ENCODE measurements around the gene MTA2. TPM values are rescaled to one million over a fixed set of nuclear protein-coding genes. Genes with fewer than 3 reads are reported as not detected.
A peak's percentile ranks its signal among the peaks of the same experiment; 100 is the strongest.

The MTA2 gene
- total RNA-seq, 4 donors from 2014 or later = 47.9 to 74.7 (median 58.9) TPM

DNA sequence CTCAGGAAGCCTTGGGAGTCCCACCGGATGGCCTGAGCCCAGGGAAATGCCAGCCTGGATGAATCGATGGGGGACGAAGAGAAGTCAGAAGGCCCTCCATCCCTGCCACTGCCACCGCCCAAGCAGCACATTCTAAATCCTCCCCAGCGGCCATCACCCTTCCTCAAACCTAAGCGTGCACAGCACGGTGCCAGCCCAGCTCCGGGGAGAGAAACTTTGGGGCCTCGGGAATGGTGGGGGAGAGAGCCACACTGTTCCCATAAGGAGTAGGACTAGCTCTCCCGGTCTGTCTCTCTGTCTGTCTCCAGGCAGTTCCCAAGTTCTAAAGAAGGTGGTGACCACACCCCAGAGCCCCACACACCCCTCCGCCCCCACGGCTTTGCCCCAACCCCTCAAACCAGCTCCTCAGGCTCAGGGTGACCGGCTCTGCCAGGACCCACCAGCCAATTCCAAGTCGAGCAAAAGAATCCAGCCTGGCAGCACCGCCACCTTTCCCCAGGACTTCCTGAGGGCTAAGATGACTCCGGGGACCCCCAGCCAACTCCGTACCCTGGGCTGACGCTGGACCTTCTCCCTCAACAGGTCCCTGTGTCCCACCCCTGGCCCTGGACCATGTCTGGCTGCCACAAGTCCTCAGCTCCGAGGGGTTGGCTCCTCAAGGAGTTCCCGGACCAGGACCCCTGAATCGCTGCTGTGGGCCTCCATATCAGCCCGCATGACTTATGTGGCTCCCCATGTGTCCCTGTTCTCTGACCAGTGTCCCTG is 57.8 kb downstream of the MTA2 start:
- peaks cover 20 to 72% (median 51%) of the 10 kb centered on the region in 4 donors for H3K4me1 ChIP-seq
- peaks cover 0 to 4% (median 0%) of the 10 kb centered on the region in 3 donors for H3K36me3 ChIP-seq
- TF ChIP-seq POLR2A (IDR thresholded peaks at IDR 0.05) = no peak
- TF ChIP-seq, protein P1, sequence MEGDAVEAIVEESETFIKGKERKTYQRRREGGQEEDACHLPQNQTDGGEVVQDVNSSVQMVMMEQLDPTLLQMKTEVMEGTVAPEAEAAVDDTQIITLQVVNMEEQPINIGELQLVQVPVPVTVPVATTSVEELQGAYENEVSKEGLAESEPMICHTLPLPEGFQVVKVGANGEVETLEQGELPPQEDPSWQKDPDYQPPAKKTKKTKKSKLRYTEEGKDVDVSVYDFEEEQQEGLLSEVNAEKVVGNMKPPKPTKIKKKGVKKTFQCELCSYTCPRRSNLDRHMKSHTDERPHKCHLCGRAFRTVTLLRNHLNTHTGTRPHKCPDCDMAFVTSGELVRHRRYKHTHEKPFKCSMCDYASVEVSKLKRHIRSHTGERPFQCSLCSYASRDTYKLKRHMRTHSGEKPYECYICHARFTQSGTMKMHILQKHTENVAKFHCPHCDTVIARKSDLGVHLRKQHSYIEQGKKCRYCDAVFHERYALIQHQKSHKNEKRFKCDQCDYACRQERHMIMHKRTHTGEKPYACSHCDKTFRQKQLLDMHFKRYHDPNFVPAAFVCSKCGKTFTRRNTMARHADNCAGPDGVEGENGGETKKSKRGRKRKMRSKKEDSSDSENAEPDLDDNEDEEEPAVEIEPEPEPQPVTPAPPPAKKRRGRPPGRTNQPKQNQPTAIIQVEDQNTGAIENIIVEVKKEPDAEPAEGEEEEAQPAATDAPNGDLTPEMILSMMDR (IDR thresholded peaks at IDR 0.05) = no peak
- H3K4me3 ChIP-seq = peak overlapping the region; percentile 80 to 99 (median 86)
- no peak for DNase-seq
- H3K9me3 ChIP-seq = no peaks in the 10 kb centered on the region
- peak overlapping the region; percentile 87 to 99 (median 93) for H3K27ac ChIP-seq
- H3K27me3 ChIP-seq = no peaks in the 10 kb centered on the region

Small RNA genes lying within 50 kb of the gene (small RNA-seq; reads per million reads assigned to genes)
- 0 reads per million in 2 donors for gene AP001458.1
- gene EEF1G = 0 reads per million in 2 donors
- gene MIR6747 = 0 reads per million in 2 donors

Other genes starting within 250 kb of the MTA2 start
- gene SCGB1A1, start 182.8 kb downstream of the MTA2 start, total RNA-seq = not detected
- 1,000 to 10,000 TPM in 1 of 4 donors, 100 to 1,000 TPM in 3; 571 to 1,016 (median 697) TPM for gene AHNAK, start 55.1 kb downstream of the MTA2 start, total RNA-seq
- 1,000 to 10,000 TPM in 1 of 4 donors, 100 to 1,000 TPM in 3; 781 to 1,253 (median 958) TPM for gene EEF1G, start 28.0 kb downstream of the MTA2 start, total RNA-seq
- gene TUT1, start 10.3 kb downstream of the MTA2 start, total RNA-seq = 10 to 100 TPM in 3 of 4 donors, 1 to 10 TPM in 1; 5.0 to 29.4 (median 17.5) TPM
- gene EML3, start 10.9 kb upstream of the MTA2 start, total RNA-seq = 100 to 1,000 TPM in 1 of 4 donors, 10 to 100 TPM in 3; 41.3 to 128 (median 59.8) TPM
- gene ROM1, start 11.4 kb upstream of the MTA2 start, total RNA-seq = 1 to 10 TPM in 3 of 4 donors, not detected in 1; 1.9 to 3.9 (median 1.9) TPM
- 10 to 100 TPM; 26.6 to 88.3 (median 38.0) TPM for gene B3GAT3, start 20.1 kb upstream of the MTA2 start, total RNA-seq
- 100 to 1,000 TPM; 131 to 146 (median 140) TPM for gene GANAB, start 44.7 kb upstream of the MTA2 start, total RNA-seq
- 10 to 100 TPM; 14.9 to 21.3 (median 19.5) TPM for gene INTS5, start 51.4 kb upstream of the MTA2 start, total RNA-seq
- gene C11orf98, start 63.3 kb upstream of the MTA2 start, total RNA-seq = 10 to 100 TPM; 29.2 to 97.4 (median 41.1) TPM
- gene CSKMT, start 63.4 kb upstream of the MTA2 start, total RNA-seq = 10 to 100 TPM in 1 of 4 donors, 1 to 10 TPM in 2, not detected in 1; 9.1 to 13.5 (median 9.2) TPM
- 10 to 100 TPM; 11.1 to 23.9 (median 12.7) TPM for gene UQCC3, start 69.8 kb upstream of the MTA2 start, total RNA-seq
- 10 to 100 TPM in 3 of 4 donors, 1 to 10 TPM in 1; 6.6 to 25.6 (median 11.9) TPM for gene LBHD1, start 70.4 kb upstream of the MTA2 start, total RNA-seq
- 100 to 1,000 TPM in 2 of 4 donors, 10 to 100 TPM in 2; 91.1 to 169 (median 100) TPM for gene UBXN1, start 77.2 kb upstream of the MTA2 start, total RNA-seq
- 10 to 100 TPM in 1 of 4 donors, 1 to 10 TPM in 3; 5.4 to 11.6 (median 8.8) TPM for gene LRRN4CL, start 87.7 kb upstream of the MTA2 start, total RNA-seq
- 10 to 100 TPM; 51.5 to 71.2 (median 61.3) TPM for gene BSCL2, start 105.6 kb upstream of the MTA2 start, total RNA-seq
- gene GNG3, start 105.8 kb upstream of the MTA2 start, total RNA-seq = not detected
- gene HNRNPUL2, start 125.6 kb upstream of the MTA2 start, total RNA-seq = 10 to 100 TPM; 38.7 to 68.8 (median 50.3) TPM
- gene TTC9C, start 126.6 kb upstream of the MTA2 start, total RNA-seq = 10 to 100 TPM; 16.5 to 30.5 (median 22.9) TPM
- gene ZBTB3, start 152.3 kb upstream of the MTA2 start, total RNA-seq = 10 to 100 TPM in 2 of 4 donors, 1 to 10 TPM in 2; 5.0 to 22.0 (median 9.2) TPM
- gene POLR2G, start 159.7 kb upstream of the MTA2 start, total RNA-seq = 10 to 100 TPM; 12.4 to 33.8 (median 23.5) TPM
- gene TAF6L, start 169.5 kb upstream of the MTA2 start, total RNA-seq = 10 to 100 TPM; 15.6 to 29.6 (median 17.8) TPM
- 100 to 1,000 TPM in 1 of 4 donors, 10 to 100 TPM in 3; 28.9 to 112 (median 83.6) TPM for gene TMEM179B, start 185.5 kb upstream of the MTA2 start, total RNA-seq
- gene TMEM223, start 190.1 kb upstream of the MTA2 start, total RNA-seq = 10 to 100 TPM; 13.8 to 34.5 (median 19.8) TPM
- gene NXF1, start 203.6 kb upstream of the MTA2 start, total RNA-seq = 100 to 1,000 TPM in 2 of 4 donors, 10 to 100 TPM in 2; 45.2 to 120 (median 102) TPM
- gene STX5, start 230.2 kb upstream of the MTA2 start, total RNA-seq = 10 to 100 TPM; 27.1 to 56.1 (median 38.4) TPM
- not detected for gene TEX54, start 231.0 kb upstream of the MTA2 start, total RNA-seq
- gene WDR74, start 237.7 kb upstream of the MTA2 start, total RNA-seq = 10 to 100 TPM; 17.7 to 78.4 (median 28.6) TPM

All from Peyer's patch (tissue), 4 donors.